ENCODE measurements around the gene PCDHB12. TPM values are rescaled to one million over a fixed set of nuclear protein-coding genes. Genes with fewer than 3 reads are reported as not detected.

PCDHB12 gene
- total RNA-seq, 1 donor from 2014 or later = 2.9 TPM

GRCh38 chr5:141261238-141261546 lies 52.7 kb downstream of the PCDHB12 start:
- no peak for DNase-seq (ENCODE audit: low spot score)

Other genes starting within 250 kb of the PCDHB12 start
- gene PCDHAC2, start 242.2 kb upstream of the PCDHB12 start, total RNA-seq (ENCODE audit: insufficient read depth, low replicate concordance) = 3.4 TPM
- gene PCDHB1, start 157.3 kb upstream of the PCDHB12 start, total RNA-seq (ENCODE audit: insufficient read depth, low replicate concordance) = 0.24 TPM
- gene PCDHB2, start 114.1 kb upstream of the PCDHB12 start, total RNA-seq (ENCODE audit: insufficient read depth, low replicate concordance) = 6.5 TPM
- 0.72 TPM for gene PCDHB3, start 108.2 kb upstream of the PCDHB12 start, total RNA-seq (ENCODE audit: insufficient read depth, low replicate concordance)
- gene PCDHB4, start 86.9 kb upstream of the PCDHB12 start, total RNA-seq (ENCODE audit: insufficient read depth, low replicate concordance) = 2.9 TPM
- gene PCDHB5, start 73.5 kb upstream of the PCDHB12 start, total RNA-seq (ENCODE audit: insufficient read depth, low replicate concordance) = 11.6 TPM
- 1.9 TPM for gene PCDHB6, start 58.7 kb upstream of the PCDHB12 start, total RNA-seq (ENCODE audit: insufficient read depth, low replicate concordance)
- gene PCDHB7, start 36.1 kb upstream of the PCDHB12 start, total RNA-seq (ENCODE audit: insufficient read depth, low replicate concordance) = 3.6 TPM
- gene PCDHB8, start 30.9 kb upstream of the PCDHB12 start, total RNA-seq (ENCODE audit: insufficient read depth, low replicate concordance) = 0.72 TPM
- gene PCDHB16, start 26.3 kb upstream of the PCDHB12 start, total RNA-seq (ENCODE audit: insufficient read depth, low replicate concordance) = 4.1 TPM
- gene PCDHB9, start 21.6 kb upstream of the PCDHB12 start, total RNA-seq (ENCODE audit: insufficient read depth, low replicate concordance) = 1.9 TPM
- 5.5 TPM for gene PCDHB10, start 16.4 kb upstream of the PCDHB12 start, total RNA-seq (ENCODE audit: insufficient read depth, low replicate concordance)
- 5.1 TPM for gene PCDHB11, start 9.1 kb upstream of the PCDHB12 start, total RNA-seq (ENCODE audit: insufficient read depth, low replicate concordance)
- gene PCDHB13, start 5.2 kb downstream of the PCDHB12 start, total RNA-seq (ENCODE audit: insufficient read depth, low replicate concordance) = 1.7 TPM
- 12.3 TPM for gene PCDHB14, start 14.6 kb downstream of the PCDHB12 start, total RNA-seq (ENCODE audit: insufficient read depth, low replicate concordance)
- gene PCDHB15, start 36.7 kb downstream of the PCDHB12 start, total RNA-seq (ENCODE audit: insufficient read depth, low replicate concordance) = 3.4 TPM
- gene SLC25A2, start 95.3 kb downstream of the PCDHB12 start, total RNA-seq (ENCODE audit: insufficient read depth, low replicate concordance) = 1.9 TPM
- 58.7 TPM for gene TAF7, start 112.1 kb downstream of the PCDHB12 start, total RNA-seq (ENCODE audit: insufficient read depth, low replicate concordance)
- 0.96 TPM for gene PCDHGA1, start 121.8 kb downstream of the PCDHB12 start, total RNA-seq (ENCODE audit: insufficient read depth, low replicate concordance)
- gene PCDHGA2, start 130.0 kb downstream of the PCDHB12 start, total RNA-seq (ENCODE audit: insufficient read depth, low replicate concordance) = 4.6 TPM
- 2.2 TPM for gene PCDHGA3, start 135.1 kb downstream of the PCDHB12 start, total RNA-seq (ENCODE audit: insufficient read depth, low replicate concordance)
- 1.7 TPM for gene PCDHGB1, start 141.4 kb downstream of the PCDHB12 start, total RNA-seq (ENCODE audit: insufficient read depth, low replicate concordance)
- gene PCDHGA4, start 146.3 kb downstream of the PCDHB12 start, total RNA-seq (ENCODE audit: insufficient read depth, low replicate concordance) = 6.0 TPM
- 4.6 TPM for gene PCDHGB2, start 151.3 kb downstream of the PCDHB12 start, total RNA-seq (ENCODE audit: insufficient read depth, low replicate concordance)
- gene PCDHGA5, start 155.4 kb downstream of the PCDHB12 start, total RNA-seq (ENCODE audit: insufficient read depth, low replicate concordance) = 1.9 TPM
- 11.8 TPM for gene PCDHGB3, start 161.5 kb downstream of the PCDHB12 start, total RNA-seq (ENCODE audit: insufficient read depth, low replicate concordance)
- 7.2 TPM for gene PCDHGA6, start 165.2 kb downstream of the PCDHB12 start, total RNA-seq (ENCODE audit: insufficient read depth, low replicate concordance)
- gene PCDHGA7, start 174.0 kb downstream of the PCDHB12 start, total RNA-seq (ENCODE audit: insufficient read depth, low replicate concordance) = 7.0 TPM
- gene PCDHGB4, start 179.0 kb downstream of the PCDHB12 start, total RNA-seq (ENCODE audit: insufficient read depth, low replicate concordance) = 18.3 TPM
- 3.9 TPM for gene PCDHGA8, start 183.9 kb downstream of the PCDHB12 start, total RNA-seq (ENCODE audit: insufficient read depth, low replicate concordance)
- gene PCDHGB5, start 189.2 kb downstream of the PCDHB12 start, total RNA-seq (ENCODE audit: insufficient read depth, low replicate concordance) = 15.4 TPM
- gene PCDHGA9, start 194.1 kb downstream of the PCDHB12 start, total RNA-seq (ENCODE audit: insufficient read depth, low replicate concordance) = 11.1 TPM
- gene PCDHGB6, start 199.3 kb downstream of the PCDHB12 start, total RNA-seq (ENCODE audit: insufficient read depth, low replicate concordance) = 9.1 TPM
- gene PCDHGA10, start 204.3 kb downstream of the PCDHB12 start, total RNA-seq (ENCODE audit: insufficient read depth, low replicate concordance) = 10.8 TPM
- 13.2 TPM for gene PCDHGB7, start 209.0 kb downstream of the PCDHB12 start, total RNA-seq (ENCODE audit: insufficient read depth, low replicate concordance)
- gene PCDHGA11, start 212.3 kb downstream of the PCDHB12 start, total RNA-seq (ENCODE audit: insufficient read depth, low replicate concordance) = 7.9 TPM
- gene PCDHGA12, start 221.8 kb downstream of the PCDHB12 start, total RNA-seq (ENCODE audit: insufficient read depth, low replicate concordance) = 14.4 TPM